ENCODE results near the gene NOBOX.
A peak's percentile ranks its signal among the peaks of the same experiment; 100 is the strongest.
"Not testable (repeated sequence)": the region's sequence is repeated elsewhere in the genome, so short reads cannot be mapped to it uniquely, and the experiment has no call there.

NOBOX gene

GRCh38 chr7:144403649-144404061 lies at the start of gene NOBOX:
Gene NOBOX, minus strand, starts transcription at chr7:144403693.
- DNase-seq (ENCODE audit: low spot score): no peak

DNA sequence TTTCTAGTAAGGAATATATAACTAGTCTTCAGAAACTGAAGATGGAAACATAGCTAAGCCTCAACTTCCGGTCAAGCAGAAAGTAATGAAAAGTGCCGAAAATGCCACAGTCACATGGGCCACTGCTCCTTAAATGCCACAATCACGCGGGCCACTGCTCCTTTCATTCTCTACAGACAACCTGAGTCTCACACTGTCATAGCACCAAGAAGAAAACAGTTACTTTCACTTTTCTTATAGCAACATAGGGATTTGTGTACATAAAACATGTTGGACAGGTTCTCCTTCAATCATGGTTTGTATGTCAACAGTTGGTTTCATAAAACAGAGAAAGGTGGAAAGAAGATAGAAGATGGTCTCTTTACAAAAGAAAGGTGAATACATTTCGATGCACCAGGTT lies 48.6 kb upstream of the NOBOX start:
- no peak for DNase-seq (ENCODE audit: low spot score)

DNA sequence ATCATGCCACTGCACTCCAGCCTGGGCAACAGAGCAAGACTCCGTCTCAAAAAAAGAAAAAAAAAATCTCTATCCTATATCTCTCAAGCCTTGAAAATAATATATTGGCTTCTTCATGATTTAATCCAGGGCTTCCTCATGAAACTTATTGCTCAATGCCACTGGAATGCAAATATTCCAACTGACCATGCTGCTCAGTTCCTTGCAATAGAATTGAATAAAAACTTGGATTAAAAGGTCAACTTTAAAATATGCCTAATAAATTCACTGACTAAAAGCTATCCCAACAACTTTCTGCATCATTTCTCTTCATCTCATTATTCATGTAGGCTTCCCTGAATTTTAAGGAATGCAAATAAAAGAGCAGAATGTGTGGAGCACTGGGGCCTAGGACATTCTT lies 42.1 kb upstream of the NOBOX start:
- DNase-seq (ENCODE audit: low spot score): no peak

- no peak for DNase-seq (ENCODE audit: low spot score)
These were observed 36.3 kb upstream of the NOBOX start for GRCh38 chr7:144439717-144440205.

- no peak for DNase-seq (ENCODE audit: low spot score)
These were observed 35.3 kb upstream of the NOBOX start for GRCh38 chr7:144438759-144439158.

GRCh38 chr7:144437370-144438191 lies 34.1 kb upstream of the NOBOX start:
- peak; percentile 26 for DNase-seq (ENCODE audit: low spot score)

- DNase-seq (ENCODE audit: low spot score): no peak
These were observed 33.0 kb upstream of the NOBOX start for GRCh38 chr7:144436500-144436899.

DNA sequence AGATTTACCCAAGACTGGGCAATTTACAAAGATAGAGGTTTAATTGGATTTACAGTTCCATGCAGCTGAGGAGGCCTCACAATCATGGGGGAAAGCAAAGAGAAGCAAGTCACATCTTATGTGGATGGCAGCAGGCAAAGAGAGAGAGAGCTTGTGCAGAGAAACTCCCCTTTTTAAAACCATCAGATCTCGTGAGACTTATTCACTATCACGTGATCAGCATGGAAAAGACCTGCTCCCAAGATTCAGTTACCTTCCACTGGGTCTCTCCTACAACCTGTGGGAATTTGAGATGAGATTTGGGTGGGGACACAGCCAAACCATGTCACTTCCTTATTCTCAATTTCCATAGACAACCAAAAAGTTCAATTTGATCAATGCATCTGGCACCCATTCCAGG lies 24.9 kb upstream of the NOBOX start:
- no peak for DNase-seq (ENCODE audit: low spot score)

- not testable (repeated sequence) for DNase-seq (ENCODE audit: low spot score)
These were observed 24.0 kb upstream of the NOBOX start for GRCh38 chr7:144427539-144427938.

DNA sequence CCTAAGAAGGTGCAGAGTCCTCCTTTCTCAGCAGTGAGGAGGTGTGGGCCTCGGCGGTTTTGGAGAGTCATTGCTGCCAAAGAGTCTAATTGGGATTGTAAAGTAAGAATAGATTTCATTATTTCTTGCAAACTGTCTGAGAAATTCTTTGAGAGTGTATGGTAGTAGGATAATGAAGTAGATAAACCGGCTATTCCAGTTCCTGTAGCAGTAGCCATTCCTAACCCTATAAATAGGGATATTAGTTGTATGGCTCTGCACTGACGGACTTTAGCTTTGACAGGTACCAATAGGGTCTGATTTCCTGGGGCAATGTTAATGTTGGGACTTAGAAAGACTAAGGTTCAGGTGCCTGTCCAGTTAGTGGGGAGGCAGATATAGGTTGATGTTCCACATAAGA lies 15.4 kb upstream of the NOBOX start:
- DNase-seq (ENCODE audit: low spot score): not testable (repeated sequence)

GRCh38 chr7:144416341-144416740 lies 12.8 kb upstream of the NOBOX start:
- no peak for DNase-seq (ENCODE audit: low spot score)

- DNase-seq (ENCODE audit: low spot score): no peak
These were observed 12.4 kb upstream of the NOBOX start for GRCh38 chr7:144415858-144416257.

- no peak for DNase-seq (ENCODE audit: low spot score)
These were observed 11.3 kb upstream of the NOBOX start for GRCh38 chr7:144414815-144415214.

GRCh38 chr7:144410441-144410840 lies 6.9 kb upstream of the NOBOX start:
- DNase-seq (ENCODE audit: low spot score): no peak

DNA sequence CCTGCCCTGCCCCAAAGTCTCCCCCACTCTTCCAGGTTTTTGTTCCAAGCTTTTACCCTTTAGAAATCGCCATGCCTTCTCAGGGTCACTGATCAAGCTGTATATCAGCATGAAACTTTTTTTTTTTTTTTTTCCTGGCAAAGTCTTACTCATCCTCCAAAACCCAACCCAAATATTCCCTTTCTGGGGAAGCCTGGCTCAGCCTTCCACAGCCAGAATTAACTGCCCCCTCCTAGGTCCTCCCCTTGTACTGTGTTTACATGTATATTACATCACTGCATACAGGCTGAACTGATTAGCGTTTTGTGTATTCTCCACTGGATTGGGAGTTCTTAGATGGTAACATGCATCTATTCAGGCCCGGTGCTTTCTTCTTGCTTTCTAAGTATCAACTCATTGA lies 4.6 kb upstream of the NOBOX start:
- DNase-seq (ENCODE audit: low spot score): no peak

DNA sequence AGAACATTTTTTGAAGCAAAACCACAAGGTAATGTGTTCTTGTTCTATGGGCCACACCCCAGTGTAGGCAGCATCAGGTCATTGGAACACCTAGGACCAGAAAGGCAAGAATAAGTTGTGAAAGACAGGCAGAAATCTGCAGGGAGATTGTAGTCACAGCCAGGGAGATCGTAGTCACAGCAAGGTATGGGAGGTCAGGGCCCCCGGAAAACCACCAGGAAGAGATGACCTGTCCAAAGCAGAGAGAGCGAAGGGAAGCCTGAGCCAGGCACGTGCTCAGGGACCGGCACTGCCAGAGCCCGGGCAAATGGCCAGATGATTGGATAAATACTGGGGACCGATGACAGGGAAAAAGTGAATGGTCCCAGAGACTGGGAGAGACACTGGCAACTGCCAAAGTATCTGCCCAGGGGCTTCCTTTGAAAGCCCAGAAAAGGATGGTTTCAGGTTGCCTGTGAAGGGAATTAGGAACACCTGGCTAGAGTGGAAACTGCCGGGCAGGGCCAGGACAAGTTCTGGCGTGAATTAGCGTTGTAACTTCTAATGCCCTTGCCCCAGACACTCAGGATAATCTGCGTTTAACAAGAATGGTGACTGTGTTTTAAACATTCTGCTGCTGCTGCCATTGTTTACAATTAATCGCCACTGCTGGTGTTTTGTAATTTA lies 3.9 kb upstream of the NOBOX start:
- DNase-seq (ENCODE audit: low spot score): no peak

- DNase-seq (ENCODE audit: low spot score): no peak
These were observed 1.5 kb upstream of the NOBOX start for GRCh38 chr7:144404946-144405345.

DNA sequence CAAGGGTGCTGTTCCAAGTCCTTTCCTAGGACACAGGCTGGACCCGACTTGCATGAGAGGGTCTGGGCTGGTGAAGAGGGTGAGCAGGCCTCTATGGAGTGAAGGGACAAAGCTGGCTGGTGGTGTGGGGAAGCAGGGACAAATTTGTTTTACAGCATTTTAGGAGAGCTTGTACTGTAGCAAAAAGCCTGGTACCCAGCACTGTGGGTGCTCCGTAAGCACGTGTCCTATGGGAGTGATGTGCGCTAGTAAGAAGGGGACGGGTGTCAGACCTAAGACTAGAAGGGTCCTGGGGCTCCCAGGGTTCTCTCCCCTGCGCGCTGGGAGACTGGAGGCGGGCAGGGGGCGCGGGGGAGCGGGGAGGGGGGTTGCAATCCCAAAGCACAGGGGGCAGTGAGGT lies 391 bp downstream of the NOBOX start:
- DNase-seq (ENCODE audit: low spot score): no peak

DNA sequence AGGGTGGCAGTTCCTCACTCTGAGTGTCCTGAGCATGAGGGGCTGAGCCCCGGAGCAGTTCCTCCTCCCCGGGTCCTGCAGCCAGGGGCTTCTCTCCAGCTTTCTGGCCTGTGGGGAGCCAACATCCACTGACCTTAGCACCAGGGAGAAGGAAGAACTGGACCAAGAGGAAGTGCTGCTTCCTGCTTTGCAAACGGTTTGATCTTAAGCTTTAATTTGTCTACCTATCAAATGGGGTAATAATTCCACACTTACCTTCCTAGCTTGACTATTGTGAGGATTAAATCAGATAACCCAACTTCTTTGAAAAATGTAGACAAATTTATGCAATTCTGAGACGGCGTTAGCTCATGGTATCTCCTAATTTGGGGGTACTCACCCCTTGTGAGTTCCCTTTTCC lies 2.0 kb downstream of the NOBOX start:
- DNase-seq (ENCODE audit: low spot score): no peak

- no peak for DNase-seq (ENCODE audit: low spot score)
These were observed 3.5 kb downstream of the NOBOX start for GRCh38 chr7:144399946-144400345.

DNA sequence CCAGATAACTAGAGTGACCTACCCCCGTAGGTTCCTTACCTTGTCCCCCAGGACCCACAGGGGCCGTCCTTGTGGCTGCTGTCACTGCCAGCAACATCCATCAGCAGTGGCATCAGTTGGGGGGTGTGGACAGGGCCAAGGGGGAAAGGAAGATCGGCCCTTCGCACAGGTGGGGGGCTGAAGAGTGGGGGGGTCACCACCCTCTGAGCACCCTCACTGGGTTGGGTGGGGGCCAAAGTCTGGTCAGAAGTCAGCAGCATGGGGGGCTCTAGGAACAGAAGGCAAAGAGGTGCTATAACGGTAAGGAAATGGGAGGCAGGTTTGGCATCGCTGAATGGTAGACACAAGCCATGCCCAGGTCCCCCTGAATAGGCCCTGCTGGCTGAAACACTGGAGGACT lies 4.6 kb downstream of the NOBOX start:
- DNase-seq (ENCODE audit: low spot score): no peak

GRCh38 chr7:144398291-144398690 lies 5.2 kb downstream of the NOBOX start:
- DNase-seq (ENCODE audit: low spot score): no peak

DNA sequence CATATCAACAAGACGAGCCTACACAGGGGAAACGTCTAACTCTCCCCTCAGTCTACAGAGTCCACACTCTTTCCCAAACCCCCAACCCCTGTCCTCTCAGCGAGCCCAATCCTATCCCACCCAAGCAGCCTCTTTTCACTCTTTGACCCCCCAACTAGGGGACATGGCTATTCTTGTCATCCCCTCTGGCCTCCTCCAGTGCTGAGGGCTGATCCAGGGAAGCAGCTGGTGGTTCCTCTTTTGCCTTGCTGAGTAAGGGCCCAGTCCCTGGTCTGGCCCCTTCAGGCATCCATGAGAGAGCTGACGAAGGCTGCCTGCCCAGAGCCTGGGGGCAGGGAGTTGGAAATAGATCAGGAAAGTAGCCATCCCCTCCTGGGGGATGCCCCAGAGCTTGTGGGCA lies 6.4 kb downstream of the NOBOX start:
- DNase-seq (ENCODE audit: low spot score): no peak

All from AG08396 (cell line).